NCI-H1092 treated with DMSO at 0.1 percent for 48 hours (cell line): ENCODE measurements around the gene CLIP2.
"Not testable (repeated sequence)": the region's sequence is repeated elsewhere in the genome, so short reads cannot be mapped to it uniquely, and the experiment has no call there.

ENCODE experiments used
- DNase-seq: peaks from one replicate; lab custom pipeline; 2025; lab: John Stamatoyannopoulos, UW

CLIP2 gene

DNA sequence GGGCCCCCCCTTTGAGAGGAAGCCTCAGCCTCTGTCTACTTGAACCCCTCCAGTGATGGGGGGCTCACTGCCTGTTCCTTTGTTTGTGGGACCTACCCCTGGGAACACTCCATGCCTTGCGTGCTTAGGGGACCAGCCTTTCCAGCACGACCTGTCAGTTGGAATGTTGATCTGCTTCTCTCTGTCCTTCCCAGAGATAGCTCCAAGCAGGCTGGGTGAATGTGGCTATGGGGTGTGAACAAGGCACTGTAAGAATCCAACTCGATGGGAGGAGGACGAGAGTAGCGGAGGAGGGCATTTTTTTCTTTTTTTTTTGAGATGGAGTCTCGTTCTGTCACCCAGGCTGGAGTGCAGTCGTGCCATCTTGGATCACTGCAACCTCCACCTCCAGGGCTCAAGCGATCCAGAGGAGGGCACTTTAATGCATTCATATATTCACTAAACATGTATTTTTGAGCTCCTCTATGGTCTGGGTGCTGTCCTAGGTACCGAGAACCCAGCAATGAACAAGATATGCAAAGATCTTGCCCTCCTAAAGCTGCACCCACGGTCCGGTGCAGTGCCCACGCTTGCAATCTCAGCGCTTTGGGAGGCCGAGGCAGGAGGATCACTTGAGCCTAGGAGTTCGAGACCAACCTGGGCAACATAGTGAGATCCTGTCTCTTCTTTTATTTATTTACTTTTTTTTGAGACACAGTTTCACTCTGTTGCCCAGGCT lies 8.5 kb downstream of the CLIP2 start:
- DNase-seq, result no peak

DNA sequence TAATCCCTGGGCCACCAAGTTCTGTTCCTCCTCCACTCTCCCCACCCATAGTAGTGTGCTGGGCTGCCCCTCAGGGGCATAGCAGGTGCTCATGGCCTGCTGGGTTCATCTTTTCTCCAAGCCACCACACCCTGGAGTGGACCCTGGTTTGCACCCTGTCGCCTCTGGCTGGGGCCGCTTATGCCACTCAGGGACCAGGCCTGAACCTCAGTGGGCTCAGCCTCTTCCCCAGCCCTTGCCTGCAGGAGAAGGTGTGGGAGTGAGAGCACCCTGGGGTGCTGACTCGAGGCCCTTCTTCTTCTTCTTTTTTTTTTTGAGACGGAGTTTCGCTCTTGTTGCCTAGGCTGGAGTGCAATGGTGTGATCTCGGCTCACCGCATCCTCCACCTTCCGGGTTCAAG lies 10.2 kb downstream of the CLIP2 start:
- DNase-seq, result no peak

DNA sequence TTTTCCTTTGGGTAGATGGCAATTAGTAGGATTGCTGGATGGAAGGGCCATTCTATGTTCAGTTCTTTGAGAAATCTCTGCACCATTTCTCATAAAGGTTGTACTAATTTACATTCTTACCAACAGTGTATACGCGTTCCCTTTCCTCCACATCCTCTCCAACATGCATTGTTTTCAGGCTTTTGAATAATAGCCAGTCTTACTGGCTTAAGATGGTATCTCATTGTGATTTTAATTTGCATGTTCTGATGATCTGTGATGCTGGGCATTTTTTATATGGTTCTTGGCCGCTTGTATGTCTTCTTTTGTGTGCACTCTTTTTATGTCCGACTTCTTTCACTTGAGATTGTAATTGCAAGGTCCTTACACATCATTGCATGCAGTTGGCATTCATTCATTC lies 11.7 kb downstream of the CLIP2 start:
- no peak for DNase-seq

DNA sequence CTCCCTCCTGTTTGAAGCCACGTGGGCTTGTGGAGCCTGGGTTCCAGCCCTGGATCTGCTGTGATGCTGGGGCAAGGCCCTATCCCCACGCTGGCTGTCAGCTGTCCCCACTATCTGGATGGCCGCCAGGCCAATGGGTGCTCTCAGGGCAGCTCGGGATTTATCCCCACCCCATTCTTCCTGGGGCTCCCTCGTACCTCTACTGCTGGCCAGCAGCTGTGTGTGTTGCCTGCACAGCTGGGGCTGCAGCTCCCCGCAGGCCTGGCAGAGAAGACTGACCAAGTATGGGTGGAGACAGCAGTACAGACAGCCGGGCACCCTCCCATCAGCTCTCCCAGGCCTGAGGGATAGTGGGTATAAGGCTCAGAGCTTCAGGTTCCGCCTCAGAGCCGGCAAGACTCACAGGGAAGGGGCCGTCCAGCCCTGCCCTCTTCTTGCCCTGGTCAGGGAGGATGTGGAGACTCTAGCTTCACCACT lies 13.6 kb downstream of the CLIP2 start:
- no peak for DNase-seq

DNA sequence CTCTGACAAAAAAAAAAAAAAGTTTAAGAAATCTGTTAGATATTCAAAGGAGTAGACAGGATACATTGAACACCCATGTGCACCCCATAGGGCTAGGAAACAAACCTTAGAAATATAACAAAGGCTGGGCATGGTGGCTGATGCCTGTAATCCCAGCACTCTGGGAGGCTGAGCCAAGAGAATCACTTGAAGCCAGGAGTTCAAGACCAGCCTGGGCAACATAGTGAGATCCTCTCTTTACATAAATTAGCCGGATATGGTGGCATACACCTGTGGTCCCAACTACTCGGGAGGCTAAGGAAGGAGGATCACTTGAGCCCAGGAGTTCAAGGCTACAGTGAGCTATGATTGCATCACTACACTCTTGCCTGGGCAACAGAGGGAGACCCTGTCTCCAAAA lies 15.3 kb downstream of the CLIP2 start:
- no peak for DNase-seq

GRCh38 chr7:74306004-74306729 lies 17.0 kb downstream of the CLIP2 start:
- peak; percentile 65 for DNase-seq

DNA sequence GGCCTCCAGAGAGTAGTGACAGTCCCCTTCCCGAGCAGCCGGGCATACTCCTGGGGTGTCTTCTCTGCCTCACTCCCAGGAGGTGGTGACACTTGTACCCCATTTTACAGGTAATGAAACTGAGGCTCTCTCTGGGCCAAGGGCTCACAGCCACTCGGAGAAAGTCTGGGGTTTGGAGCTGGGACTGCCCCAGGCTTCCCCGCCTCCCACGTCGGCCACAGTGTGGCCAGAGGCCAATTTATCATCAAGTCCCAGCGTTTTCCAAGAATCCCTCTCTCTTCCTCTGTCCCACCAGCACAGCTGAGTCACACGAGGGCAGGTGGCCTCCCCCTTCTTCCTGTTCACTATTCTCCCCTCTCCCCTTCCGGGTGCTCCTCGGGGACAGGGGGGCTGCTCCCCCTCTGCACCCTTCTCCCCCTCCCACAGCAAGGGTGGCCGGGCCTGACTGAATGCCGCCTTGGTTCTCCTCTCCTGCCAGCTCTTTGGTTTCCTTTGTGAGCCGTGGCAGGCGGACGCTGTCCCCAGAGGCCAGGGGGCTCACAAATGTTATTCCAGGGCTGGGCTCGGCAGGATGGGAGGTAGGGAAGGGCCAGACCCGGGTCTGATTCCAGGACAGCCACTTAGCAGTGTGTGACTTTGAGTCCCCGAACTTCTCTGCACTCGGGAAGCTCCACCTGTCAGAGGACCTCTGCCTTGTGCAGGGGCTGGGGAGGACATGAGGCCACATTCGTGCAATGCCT lies 17.7 kb downstream of the CLIP2 start:
- no peak for DNase-seq

GRCh38 chr7:74307738-74308505 lies 18.7 kb downstream of the CLIP2 start:
- no peak for DNase-seq

DNA sequence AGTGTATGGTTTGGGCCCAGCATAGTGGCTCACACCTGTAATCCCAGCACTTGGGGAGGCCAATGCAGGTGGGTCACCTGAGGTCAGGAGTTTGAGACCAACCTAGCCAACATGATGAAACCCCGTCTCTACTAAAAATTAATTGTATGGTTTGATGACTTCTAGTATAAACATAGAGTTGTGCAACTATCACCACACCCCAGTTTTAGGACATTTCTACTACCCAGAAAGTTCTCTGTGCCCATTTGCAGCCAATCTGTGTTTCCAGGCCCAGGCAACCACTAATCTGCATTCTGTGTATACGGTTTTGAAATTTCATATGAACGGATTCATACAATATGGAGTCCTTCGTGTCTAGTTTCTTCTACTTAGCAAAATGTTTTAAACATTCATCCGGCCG lies 20.0 kb downstream of the CLIP2 start:
- DNase-seq, result no peak

DNA sequence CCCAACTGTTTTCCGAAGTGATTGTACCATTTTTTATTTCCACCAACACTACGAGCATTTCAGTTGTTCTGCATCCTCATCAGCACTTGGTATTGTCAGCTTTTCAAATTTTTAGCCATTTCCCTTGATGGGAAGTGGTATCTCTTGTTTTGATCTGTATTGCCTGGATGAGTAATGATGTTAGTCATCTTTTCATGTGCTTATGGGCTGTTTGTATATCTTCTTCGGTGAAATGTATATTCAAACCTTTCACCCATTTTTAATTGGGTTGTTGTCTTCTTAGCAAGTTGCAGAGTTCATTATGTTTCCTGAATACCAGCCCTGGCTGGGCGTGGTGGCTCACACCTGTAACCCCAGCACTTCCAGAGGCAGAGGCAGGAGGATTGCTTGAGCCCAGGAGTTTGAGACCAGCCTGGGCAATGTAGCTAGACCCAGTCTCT lies 22.1 kb downstream of the CLIP2 start:
- no peak for DNase-seq

DNA sequence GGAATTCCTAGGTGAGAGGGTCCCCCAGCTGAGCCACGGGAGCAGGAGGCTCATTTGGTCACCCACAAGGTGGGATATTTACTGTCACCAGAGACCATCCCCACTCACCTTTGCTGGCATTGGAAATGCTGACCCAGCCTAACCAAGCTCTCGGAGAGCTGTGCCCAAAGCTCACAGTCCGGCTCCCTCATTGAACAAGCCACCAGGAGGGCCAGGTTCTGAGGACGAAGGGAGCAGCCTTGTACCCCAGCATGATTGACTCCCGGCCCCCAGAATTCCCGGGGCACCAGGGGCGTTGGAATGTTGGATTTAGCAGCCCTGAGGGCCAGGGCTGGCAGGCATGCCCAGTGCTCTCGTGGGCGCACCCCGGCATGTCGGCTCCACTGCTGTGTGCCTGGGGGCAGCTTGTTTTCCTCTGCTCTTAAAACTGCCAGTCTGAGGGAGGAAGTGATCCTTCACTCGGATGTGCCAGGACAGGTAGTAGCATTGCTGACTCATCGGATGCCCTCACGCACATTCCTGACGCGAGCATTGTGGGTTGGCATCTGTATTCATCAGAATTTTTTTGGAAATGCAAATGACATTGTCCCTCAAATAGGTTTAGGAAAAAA lies 23.3 kb downstream of the CLIP2 start:
- no peak for DNase-seq

- not testable (repeated sequence) for DNase-seq
Observed at GRCh38 chr7:74315891-74316290, 26.7 kb downstream of the CLIP2 start.

GRCh38 chr7:74317146-74317782 lies 28.1 kb downstream of the CLIP2 start:
- no peak for DNase-seq

DNA sequence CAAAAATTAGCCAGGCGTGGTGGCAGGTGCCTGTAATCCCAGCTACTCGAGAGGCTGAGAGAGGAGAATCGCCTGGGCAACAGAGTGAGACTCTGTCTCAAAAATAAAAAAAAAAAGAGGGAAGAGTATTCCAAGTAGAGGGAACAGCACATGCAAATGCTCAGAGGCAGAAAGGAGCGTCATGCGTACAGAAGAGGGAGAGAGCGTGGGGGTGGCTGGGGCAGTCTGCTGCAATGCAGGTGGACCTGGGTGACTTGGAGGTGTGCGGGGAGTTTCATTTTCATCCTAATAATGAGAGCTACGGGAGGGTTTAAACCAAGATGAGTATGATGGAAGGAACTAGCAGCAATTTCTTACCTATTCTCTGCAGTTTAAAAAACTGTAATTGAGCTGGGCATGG lies 28.8 kb downstream of the CLIP2 start:
- DNase-seq, result no peak

DNA sequence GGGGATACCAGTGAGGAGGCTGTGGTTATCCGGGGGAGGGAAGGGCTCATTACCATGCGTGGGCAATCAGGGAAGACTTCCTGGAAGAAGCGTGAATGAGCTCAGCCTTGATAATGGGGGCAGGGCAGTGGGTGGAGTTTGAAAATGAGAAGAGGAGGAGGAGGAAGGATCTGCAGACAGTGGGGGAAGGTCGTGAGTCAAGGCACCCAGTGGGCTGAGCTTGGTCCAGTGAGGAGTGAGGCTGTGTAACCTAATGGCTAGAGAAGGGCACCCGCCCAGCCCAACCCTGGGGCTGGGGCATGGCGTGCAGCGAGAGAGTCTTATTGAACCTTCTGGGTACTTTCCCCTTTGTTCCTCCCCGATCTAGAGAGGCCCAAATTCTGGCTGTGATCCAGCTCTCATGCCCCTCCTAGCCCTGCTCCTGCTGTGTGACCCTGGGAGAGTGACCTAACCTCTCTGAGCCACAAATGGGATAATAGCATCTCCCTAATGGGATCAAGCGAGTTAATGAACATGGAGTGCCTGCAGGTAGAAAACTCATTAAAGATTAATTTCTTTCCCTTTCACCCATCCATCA lies 31.5 kb downstream of the CLIP2 start:
- DNase-seq, result no peak

- DNase-seq, result not testable (repeated sequence)
Observed at GRCh38 chr7:74322892-74323291, 33.7 kb downstream of the CLIP2 start.

GRCh38 chr7:74324531-74325209 lies 35.5 kb downstream of the CLIP2 start:
- no peak for DNase-seq

DNA sequence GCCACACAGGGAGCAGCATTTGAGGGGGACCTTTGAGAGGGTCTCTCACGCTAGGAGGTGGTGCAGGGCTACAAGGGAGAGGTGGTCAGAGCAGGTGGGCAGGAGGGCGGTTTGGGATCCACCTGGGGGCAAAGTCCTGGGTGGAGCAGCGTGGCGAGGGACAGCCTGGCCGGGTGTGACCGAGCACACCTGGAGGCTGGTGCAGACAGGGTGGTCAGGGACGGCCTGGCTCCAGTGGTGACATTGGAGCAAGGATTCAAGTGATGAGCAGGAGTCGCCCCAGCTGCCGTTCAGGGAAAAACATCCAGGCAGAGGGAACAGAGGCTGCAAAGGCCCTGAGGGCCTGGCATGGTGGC lies 36.0 kb downstream of the CLIP2 start:
- no peak for DNase-seq

- no peak for DNase-seq
Observed at GRCh38 chr7:74329225-74329624, 40.0 kb downstream of the CLIP2 start.
